DOHH2 (cell line): ENCODE results near the gene FBXW10.
"Not testable (repeated sequence)": the region's sequence is repeated elsewhere in the genome, so short reads cannot be mapped to it uniquely, and the experiment has no call there.

Experiments
- EZH2phosphoT487 ChIP-seq: fragments of 200-600 bp; sonication (generic); IDR thresholded peaks from 2 replicates; pipeline ENCODE4 v1.6.1; 2017; ENCODE audit warnings: borderline replicate concordance, mild to moderate bottlenecking, antibody characterized with exemption, low read length, moderate library complexity, mixed read lengths
- TF ChIP-seq, protein P1 (sequence below): fragments of 200-600 bp; sonication (generic); IDR thresholded peaks from one replicate; pipeline ENCODE4 v1.5.1; 2014; ENCODE audit warnings: antibody characterized with exemption, mild to moderate bottlenecking, low read depth, low read length; ENCODE audit not compliant: poor library complexity, severe bottlenecking

DNA sequence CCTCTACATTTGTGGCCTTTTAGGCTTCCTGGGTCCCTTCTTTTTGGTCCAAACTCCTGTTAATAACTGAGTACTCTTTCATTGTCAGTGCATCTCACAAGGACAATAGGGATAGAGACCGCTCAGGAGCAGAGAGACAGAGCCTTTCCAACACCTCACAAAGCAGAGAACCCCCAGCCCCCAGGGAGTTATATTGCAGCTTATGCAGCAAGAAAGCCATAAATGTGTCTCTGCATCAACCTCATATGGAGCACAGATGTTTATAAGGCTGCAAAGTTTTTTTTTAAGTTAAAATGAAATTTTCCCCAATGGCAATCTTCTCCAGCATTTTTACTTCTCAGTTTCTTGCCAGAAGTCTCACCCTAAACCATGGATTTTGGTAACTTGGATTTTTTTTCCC, 6.4 kb downstream of the FBXW10 start:
- TF ChIP-seq, protein P1, sequence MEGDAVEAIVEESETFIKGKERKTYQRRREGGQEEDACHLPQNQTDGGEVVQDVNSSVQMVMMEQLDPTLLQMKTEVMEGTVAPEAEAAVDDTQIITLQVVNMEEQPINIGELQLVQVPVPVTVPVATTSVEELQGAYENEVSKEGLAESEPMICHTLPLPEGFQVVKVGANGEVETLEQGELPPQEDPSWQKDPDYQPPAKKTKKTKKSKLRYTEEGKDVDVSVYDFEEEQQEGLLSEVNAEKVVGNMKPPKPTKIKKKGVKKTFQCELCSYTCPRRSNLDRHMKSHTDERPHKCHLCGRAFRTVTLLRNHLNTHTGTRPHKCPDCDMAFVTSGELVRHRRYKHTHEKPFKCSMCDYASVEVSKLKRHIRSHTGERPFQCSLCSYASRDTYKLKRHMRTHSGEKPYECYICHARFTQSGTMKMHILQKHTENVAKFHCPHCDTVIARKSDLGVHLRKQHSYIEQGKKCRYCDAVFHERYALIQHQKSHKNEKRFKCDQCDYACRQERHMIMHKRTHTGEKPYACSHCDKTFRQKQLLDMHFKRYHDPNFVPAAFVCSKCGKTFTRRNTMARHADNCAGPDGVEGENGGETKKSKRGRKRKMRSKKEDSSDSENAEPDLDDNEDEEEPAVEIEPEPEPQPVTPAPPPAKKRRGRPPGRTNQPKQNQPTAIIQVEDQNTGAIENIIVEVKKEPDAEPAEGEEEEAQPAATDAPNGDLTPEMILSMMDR, result not testable (repeated sequence)
- not testable (repeated sequence) for TF ChIP-seq EZH2phosphoT487
